ENCODE measurements around the gene INHBE.
"Not testable (repeated sequence)": the region's sequence is repeated elsewhere in the genome, so short reads cannot be mapped to it uniquely, and the experiment has no call there.

Gene INHBE

GRCh38 chr12:57475271-57476161 lies 20.4 kb downstream of the INHBE start:
- DNase-seq (ENCODE audit: low read depth in 2 of 2) = no peak

- DNase-seq (ENCODE audit: low read depth in 2 of 2) = peak; percentile 55 to 67
These were observed 21.3 kb downstream of the INHBE start for GRCh38 chr12:57476162-57476992.

GRCh38 chr12:57476993-57477709 lies 22.0 kb downstream of the INHBE start:
- no peak for DNase-seq (ENCODE audit: low read depth in 2 of 2)

- DNase-seq (ENCODE audit: low read depth in 2 of 2) = no peak
These were observed 22.9 kb downstream of the INHBE start for GRCh38 chr12:57477710-57478681.

- DNase-seq (ENCODE audit: low read depth in 2 of 2) = no peak
These were observed 23.9 kb downstream of the INHBE start for GRCh38 chr12:57479043-57479375.

- peak in 1 of 2 donors; percentile 48 for DNase-seq (ENCODE audit: low read depth in 2 of 2)
These were observed 24.4 kb downstream of the INHBE start, which contains the start of gene ARHGAP9 for GRCh38 chr12:57479376-57480115. ARHGAP9 (minus strand) TSS chr12:57479866; CDS start chr12:57479406, 460 bp downstream.

- no peak for DNase-seq (ENCODE audit: low read depth in 2 of 2)
These were observed 26.6 kb downstream of the INHBE start for GRCh38 chr12:57481671-57482070.

GRCh38 chr12:57483466-57483865 lies 28.4 kb downstream of the INHBE start:
- DNase-seq (ENCODE audit: low read depth in 2 of 2) = no peak

GRCh38 chr12:57485695-57486094 lies 30.6 kb downstream of the INHBE start:
- DNase-seq (ENCODE audit: low read depth in 2 of 2) = no peak

- no peak for DNase-seq (ENCODE audit: low read depth in 2 of 2)
These were observed 32.0 kb downstream of the INHBE start for GRCh38 chr12:57487055-57487596.

GRCh38 chr12:57487597-57488401 lies 32.7 kb downstream of the INHBE start, which contains the start of gene MARS1:
MARS1 (plus strand) TSS chr12:57488068; CDS start chr12:57488091, 23 bp downstream.
- DNase-seq (ENCODE audit: low read depth in 2 of 2) = peak; percentile 78 to 84

GRCh38 chr12:57488402-57489156 lies 33.5 kb downstream of the INHBE start:
- no peak for DNase-seq (ENCODE audit: low read depth in 2 of 2)

- no peak for DNase-seq (ENCODE audit: low read depth in 2 of 2)
These were observed 34.1 kb downstream of the INHBE start for GRCh38 chr12:57489157-57489641.

- DNase-seq (ENCODE audit: low read depth in 2 of 2) = no peak
These were observed 35.0 kb downstream of the INHBE start for GRCh38 chr12:57490126-57490525.

GRCh38 chr12:57491393-57492280 lies 36.5 kb downstream of the INHBE start:
- DNase-seq (ENCODE audit: low read depth in 2 of 2) = no peak

GRCh38 chr12:57495051-57495701 lies 40.1 kb downstream of the INHBE start:
- not testable (repeated sequence) for DNase-seq (ENCODE audit: low read depth in 2 of 2)

Measured in stimulated activated CD4-positive, alpha-beta T cell treated with anti-CD3 and anti-CD28 coated beads, Interleukin-1b, Interleukin-23, amount 100 ng/mL, for 4 hours (primary cell).